SK-N-SH (cell line): Measurements from ENCODE around the gene SPTLC1. TPM values are rescaled to one million over a fixed set of nuclear protein-coding genes. Genes with fewer than 3 reads are reported as not detected.

Experiments
- CTCF ChIA-PET: fragments of 300-600, 350-600 bp; formaldehyde crosslinking; extraction: SDS; loops from one replicate; lab custom pipeline; 2021; lab: Yijun Ruan, JAX
- POLR2A ChIA-PET: fragments of 350-600 bp; sonication (Branson Sonifier 250); formaldehyde crosslinking; extraction: SDS; loops from one replicate; lab custom pipeline; 2020; ENCODE audit warnings: antibody characterized with exemption, inconsistent platforms; lab: Yijun Ruan, JAX
- DNase-seq: peaks from one replicate; pipeline ENCODE4 v3.0.0; 2012
- H2AFZ ChIP-seq: fragments of 200-600 bp; sonication (generic); 2 replicates; pipeline ENCODE4 v1.8.1; 2016; ENCODE audit warnings: antibody characterized with exemption, mild to moderate bottlenecking, low read depth
- H3F3A ChIP-seq: fragments of 200-600 bp; sonication (generic); replicated peaks from 2 replicates; pipeline ENCODE3; 2016; ENCODE audit warnings: antibody characterized with exemption, mild to moderate bottlenecking; ENCODE audit not compliant: insufficient read depth
- H3K27ac ChIP-seq, 2 experiments: fragments of 200-500 bp in 1 of 2; fragments of 200-600 bp in 1 of 2; sonication (Bioruptor generic) in 1 of 2; sonication (generic), shearing (Covaris generic) in 1 of 2; 2 replicates each; pipeline versions ENCODE4 v1.5.1 to v1.6.1; 2014 to 2016; ENCODE audit warnings: low read depth in 2 of 2, inconsistent platforms in 1 of 2, low read length in 1 of 2, mild to moderate bottlenecking in 1 of 2, mixed read lengths in 1 of 2
- H3K27me3 ChIP-seq: fragments of 200-600 bp; sonication (generic), shearing (Covaris generic); 2 replicates; pipeline ENCODE4 v1.6.1; 2016; ENCODE audit warnings: mixed run types; ENCODE audit not compliant: insufficient read depth
- H3K36me3 ChIP-seq, 2 experiments: fragments of 200-500 bp in 1 of 2; fragments of 200-600 bp in 1 of 2; sonication (Bioruptor generic) in 1 of 2; sonication (generic) in 1 of 2; replicated peaks in 1 of 2; 2 replicates each; pipeline versions ENCODE3 to v1.5.1; 2014 to 2016; ENCODE audit warnings: low read length in 1 of 2, mild to moderate bottlenecking in 1 of 2; ENCODE audit not compliant: insufficient read depth in 2 of 2, control insufficient read depth in 1 of 2
- H3K4me1 ChIP-seq, 2 experiments: fragments of 200-500 bp in 1 of 2; fragments of 200-600 bp in 1 of 2; sonication (Bioruptor generic) in 1 of 2; sonication (generic), shearing (Covaris generic) in 1 of 2; 2 replicates each; pipeline versions ENCODE4 v1.5.1 to v1.6.1; 2014 to 2016; ENCODE audit warnings: low read depth in 1 of 2, low read length in 1 of 2, mixed run types in 1 of 2; ENCODE audit not compliant: insufficient read depth in 2 of 2, control insufficient read depth in 1 of 2
- H3K4me2 ChIP-seq: fragments of 200-600 bp; sonication (generic), shearing (Covaris generic); 2 replicates; pipeline ENCODE4 v1.6.1; 2017; ENCODE audit warnings: mixed run types
- H3K4me3 ChIP-seq, 2 experiments: fragments of 200-500 bp in 1 of 2; fragments of 200-600 bp in 1 of 2; sonication (Bioruptor generic) in 1 of 2; sonication (generic), shearing (Covaris generic) in 1 of 2; 2 replicates each; pipeline versions ENCODE4 v1.5.1 to v1.8.1; 2014 to 2016; ENCODE audit warnings: low read depth in 2 of 2, inconsistent platforms in 1 of 2, low read length in 1 of 2, mild to moderate bottlenecking in 1 of 2, mixed read lengths in 1 of 2, moderate library complexity in 1 of 2
- H3K79me2 ChIP-seq: fragments of 200-600 bp; sonication (generic); 2 replicates; pipeline ENCODE4 v1.8.1; 2017; ENCODE audit warnings: mild to moderate bottlenecking; ENCODE audit not compliant: insufficient read depth
- H3K9ac ChIP-seq: fragments of 200-600 bp; sonication (generic); 2 replicates; pipeline ENCODE4 v1.6.1; 2017; ENCODE audit warnings: mixed run types
- H3K9me2 ChIP-seq: fragments of 200-600 bp; sonication (generic); 2 replicates; pipeline ENCODE4 v1.6.1; 2017; ENCODE audit warnings: mixed run types
- H3K9me3 ChIP-seq: fragments of 200-600 bp; sonication (generic); 2 replicates; pipeline ENCODE4 v1.6.1; 2017; ENCODE audit warnings: mixed run types, mild to moderate bottlenecking, moderate library complexity
- H4K20me1 ChIP-seq: fragments of 200-600 bp; sonication (generic); 2 replicates; pipeline ENCODE4 v1.6.1; 2017; ENCODE audit warnings: mild to moderate bottlenecking, mixed run types; ENCODE audit not compliant: insufficient read depth
- ELF1 ChIP-seq: IDR thresholded peaks from 2 replicates; pipeline ENCODE4 v1.4.0; 2012
- EP300 ChIP-seq, 2 experiments: IDR thresholded peaks; 2 replicates each; pipeline versions ENCODE4 v1.4.0 to v1.6.1; 2012; ENCODE audit warnings: borderline replicate concordance in 1 of 2, low read depth in 1 of 2, low read length in 1 of 2
- FOSL2 ChIP-seq: IDR thresholded peaks from 2 replicates; pipeline ENCODE4 v1.4.0; 2012; ENCODE audit warnings: low read depth, mild to moderate bottlenecking, moderate library complexity, borderline replicate concordance
- FOXM1 ChIP-seq: IDR thresholded peaks from 2 replicates; pipeline ENCODE4 v1.4.0; 2012; ENCODE audit warnings: low read depth, mild to moderate bottlenecking
- POLR2AphosphoS5 ChIP-seq: IDR thresholded peaks from 2 replicates; pipeline ENCODE4 v1.6.1; 2012; ENCODE audit warnings: low read depth, low read length
- RCOR1 ChIP-seq: fragments of 150-350 bp; IDR thresholded peaks from 2 replicates; pipeline ENCODE4 v1.6.1; 2017; ENCODE audit warnings: antibody characterized with exemption, low read length
- SIN3A ChIP-seq: IDR thresholded peaks from 2 replicates; pipeline ENCODE4 v1.6.1; 2012; ENCODE audit warnings: low read depth, mild to moderate bottlenecking, low read length, moderate library complexity, borderline replicate concordance
- SMC3 ChIP-seq: IDR thresholded peaks from 2 replicates; pipeline ENCODE4 v1.6.1; 2012; ENCODE audit warnings: low read depth, low read length, improper control_type of control experiment
- TCF12 ChIP-seq: IDR thresholded peaks from 2 replicates; pipeline ENCODE4 v1.4.0; 2012
- YY1 ChIP-seq: IDR thresholded peaks from 2 replicates; pipeline ENCODE4 v1.4.0; 2012; ENCODE audit warnings: low read depth, mild to moderate bottlenecking
- WGBS: methylation state at CpG from one replicate; pipeline ENCODE4 v1.1.6; 2017; ENCODE audit warnings: low lambda C conversion rate; 5-methylcytosine and 5-hydroxymethylcytosine counted together
- polyA plus RNA-seq, 3 experiments: library from polyadenylated mRNA; depleted of rRNA; stranded (reverse); fragments of >200 nt; gene quantifications; 2 replicates each; pipeline ENCODE4 v1.2.3, GENCODE V29; 2012
- TF ChIP-seq, protein P1 (sequence below): IDR thresholded peaks from 2 replicates; pipeline ENCODE4; 2012
- TF ChIP-seq, protein P2 (sequence below): IDR thresholded peaks from 2 replicates; pipeline ENCODE4 v1.4.0; 2012; ENCODE audit warnings: low read depth
- TF ChIP-seq, protein P3 (sequence below): fragments of 150-350 bp; IDR thresholded peaks from 2 replicates; pipeline ENCODE4 v1.6.1; 2017; ENCODE audit warnings: antibody characterized with exemption, low read length, low read depth, borderline replicate concordance
- TF ChIP-seq, protein P4 (sequence below): IDR thresholded peaks from 2 replicates; pipeline ENCODE4 v1.4.0; 2012; ENCODE audit warnings: low read depth, borderline replicate concordance
- TF ChIP-seq, protein P5 (sequence below): IDR thresholded peaks from 2 replicates; pipeline ENCODE4 v1.4.0; 2012; ENCODE audit warnings: low read depth, borderline replicate concordance
- TF ChIP-seq, protein P6 (sequence below): fragments of 200-600 bp; sonication (generic); IDR thresholded peaks from 2 replicates; pipeline ENCODE4 v1.6.1; 2017; ENCODE audit warnings: antibody characterized with exemption, mild to moderate bottlenecking, moderate library complexity

SPTLC1 gene
- polyA plus RNA-seq, 1 of the 3 experiments (the other 2 are of a cell fraction): 53.9 TPM

DNA sequence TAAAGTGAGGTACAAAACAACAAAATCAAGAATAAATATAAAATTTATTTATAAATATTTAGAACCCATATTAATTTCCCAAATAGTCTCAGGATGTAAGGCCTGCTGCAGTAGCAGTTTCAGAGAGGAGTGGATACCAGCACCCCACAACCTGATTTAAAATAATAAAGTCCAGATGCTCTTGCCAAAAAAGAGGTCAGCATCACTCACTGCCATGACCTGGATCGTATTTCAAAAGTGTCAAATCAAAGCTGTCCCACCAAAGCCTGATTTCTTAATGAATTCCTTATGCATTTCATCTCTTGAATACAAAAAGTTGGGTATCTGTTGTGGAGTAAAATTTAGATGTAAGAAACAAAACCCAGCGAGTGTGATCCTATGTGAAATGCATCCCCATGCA is 107.2 kb downstream of the SPTLC1 start:
- H3K4me1 ChIP-seq: no peaks in the 10 kb centered on the region
- no peaks in the 10 kb centered on the region for H3K36me3 ChIP-seq
- H3K9ac ChIP-seq: no peak overlapping the region
- no peak overlapping the region for H2AFZ ChIP-seq
- no peak overlapping the region for H3K27ac ChIP-seq
- no peak overlapping the region for H3K4me2 ChIP-seq
- no peaks in the 10 kb centered on the region for H3K27me3 ChIP-seq
- POLR2A ChIA-PET: interaction anchor here (0.7 kb wide), 1 partner anchor 250 kb away, joined by 3 read pairs; no protein-coding TSS in a partner anchor
- TF ChIP-seq FOSL2 (no peak), TCF12 (0 out of 2 replicates have a peak, but pooled peaks have one; percentile 8), EP300 (IDR thresholded peaks at IDR 0.05; ENCODE audit: borderline replicate concordance in 1 of 2, low read depth in 1 of 2, low read length in 1 of 2) (peak in 1 of 2 experiments; percentile 33; a peak in 1 of 4 replicates)
- TF ChIP-seq, protein P1, sequence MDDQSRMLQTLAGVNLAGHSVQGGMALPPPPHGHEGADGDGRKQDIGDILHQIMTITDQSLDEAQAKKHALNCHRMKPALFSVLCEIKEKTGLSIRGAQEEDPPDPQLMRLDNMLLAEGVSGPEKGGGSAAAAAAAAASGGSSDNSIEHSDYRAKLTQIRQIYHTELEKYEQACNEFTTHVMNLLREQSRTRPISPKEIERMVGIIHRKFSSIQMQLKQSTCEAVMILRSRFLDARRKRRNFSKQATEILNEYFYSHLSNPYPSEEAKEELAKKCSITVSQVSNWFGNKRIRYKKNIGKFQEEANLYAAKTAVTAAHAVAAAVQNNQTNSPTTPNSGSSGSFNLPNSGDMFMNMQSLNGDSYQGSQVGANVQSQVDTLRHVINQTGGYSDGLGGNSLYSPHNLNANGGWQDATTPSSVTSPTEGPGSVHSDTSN: 0 out of 2 replicates have a peak, but pooled peaks have one; percentile 4
- H4K20me1 ChIP-seq: no peaks in the 10 kb centered on the region
- H3K79me2 ChIP-seq: no peaks in the 10 kb centered on the region
- peak; percentile 59 for DNase-seq
- H3K4me3 ChIP-seq: no peak overlapping the region
- WGBS: 3% methylated on average over 2 of the region's 2 CpGs
- no peaks in the 10 kb centered on the region for H3K9me2 ChIP-seq
- H3K9me3 ChIP-seq: no peaks in the 10 kb centered on the region
- no peaks in the 10 kb centered on the region for H3F3A ChIP-seq
- CTCF ChIA-PET: interaction anchor here (0.8 to 1.5 kb wide), 2 partner anchors 53 to 58 kb away, joined by 3 to 4 read pairs; partner anchors contain the start of gene ROR2

DNA sequence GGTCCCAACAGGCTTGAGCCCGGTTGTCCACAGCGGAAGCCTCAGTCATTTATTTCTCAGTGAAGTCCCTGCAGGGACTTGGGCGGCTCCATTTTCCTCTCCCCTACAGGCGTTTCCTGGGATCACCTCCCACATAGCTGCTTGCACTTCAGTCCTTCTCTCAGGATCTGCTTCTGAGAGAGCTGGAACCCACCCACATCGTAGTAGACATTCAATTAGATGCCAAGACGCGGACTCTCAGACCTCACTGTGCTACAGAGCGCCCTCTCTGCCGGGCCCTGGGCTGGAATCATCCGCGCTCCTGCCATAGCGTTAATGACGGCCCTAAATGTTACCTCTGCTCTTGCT is 111.2 kb downstream of the SPTLC1 start:
- no peaks in the 10 kb centered on the region for H3F3A ChIP-seq
- CTCF ChIA-PET: interaction anchor here (1.1 kb wide), 1 partner anchor 32 kb away, joined by 3 read pairs; no protein-coding TSS in a partner anchor

More for the DNA sequence above, 111.2 kb downstream of the SPTLC1 start:
- WGBS: 85% methylated on average over 11 of the region's 13 CpGs
- H2AFZ ChIP-seq: no peak overlapping the region
- H3K9me3 ChIP-seq: no peaks in the 10 kb centered on the region
- no peaks in the 10 kb centered on the region for H3K4me1 ChIP-seq
- POLR2A ChIA-PET: no interaction called here
- no peak overlapping the region for H3K27ac ChIP-seq
- no peaks in the 10 kb centered on the region for H3K36me3 ChIP-seq
- H3K4me3 ChIP-seq: no peak overlapping the region
- no peak for TF ChIP-seq RCOR1
- TF ChIP-seq, protein P1: no peak
- TF ChIP-seq, protein P2, sequence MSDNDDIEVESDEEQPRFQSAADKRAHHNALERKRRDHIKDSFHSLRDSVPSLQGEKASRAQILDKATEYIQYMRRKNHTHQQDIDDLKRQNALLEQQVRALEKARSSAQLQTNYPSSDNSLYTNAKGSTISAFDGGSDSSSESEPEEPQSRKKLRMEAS: no peak
- no peak for TF ChIP-seq POLR2AphosphoS5
- TF ChIP-seq EP300 (IDR thresholded peaks at IDR 0.05; ENCODE audit: borderline replicate concordance in 1 of 2, low read depth in 1 of 2, low read length in 1 of 2): no peak
- no peak for TF ChIP-seq SIN3A
- no peak for TF ChIP-seq FOXM1
- TF ChIP-seq, protein P3, sequence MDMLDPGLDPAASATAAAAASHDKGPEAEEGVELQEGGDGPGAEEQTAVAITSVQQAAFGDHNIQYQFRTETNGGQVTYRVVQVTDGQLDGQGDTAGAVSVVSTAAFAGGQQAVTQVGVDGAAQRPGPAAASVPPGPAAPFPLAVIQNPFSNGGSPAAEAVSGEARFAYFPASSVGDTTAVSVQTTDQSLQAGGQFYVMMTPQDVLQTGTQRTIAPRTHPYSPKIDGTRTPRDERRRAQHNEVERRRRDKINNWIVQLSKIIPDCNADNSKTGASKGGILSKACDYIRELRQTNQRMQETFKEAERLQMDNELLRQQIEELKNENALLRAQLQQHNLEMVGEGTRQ: no peak
- no peak for TF ChIP-seq YY1
- TF ChIP-seq ELF1: no peak
- TF ChIP-seq, protein P4, sequence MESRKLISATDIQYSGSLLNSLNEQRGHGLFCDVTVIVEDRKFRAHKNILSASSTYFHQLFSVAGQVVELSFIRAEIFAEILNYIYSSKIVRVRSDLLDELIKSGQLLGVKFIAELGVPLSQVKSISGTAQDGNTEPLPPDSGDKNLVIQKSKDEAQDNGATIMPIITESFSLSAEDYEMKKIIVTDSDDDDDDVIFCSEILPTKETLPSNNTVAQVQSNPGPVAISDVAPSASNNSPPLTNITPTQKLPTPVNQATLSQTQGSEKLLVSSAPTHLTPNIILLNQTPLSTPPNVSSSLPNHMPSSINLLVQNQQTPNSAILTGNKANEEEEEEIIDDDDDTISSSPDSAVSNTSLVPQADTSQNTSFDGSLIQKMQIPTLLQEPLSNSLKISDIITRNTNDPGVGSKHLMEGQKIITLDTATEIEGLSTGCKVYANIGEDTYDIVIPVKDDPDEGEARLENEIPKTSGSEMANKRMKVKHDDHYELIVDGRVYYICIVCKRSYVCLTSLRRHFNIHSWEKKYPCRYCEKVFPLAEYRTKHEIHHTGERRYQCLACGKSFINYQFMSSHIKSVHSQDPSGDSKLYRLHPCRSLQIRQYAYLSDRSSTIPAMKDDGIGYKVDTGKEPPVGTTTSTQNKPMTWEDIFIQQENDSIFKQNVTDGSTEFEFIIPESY: no peak
- TF ChIP-seq SMC3: no peak
- TF ChIP-seq, protein P5, sequence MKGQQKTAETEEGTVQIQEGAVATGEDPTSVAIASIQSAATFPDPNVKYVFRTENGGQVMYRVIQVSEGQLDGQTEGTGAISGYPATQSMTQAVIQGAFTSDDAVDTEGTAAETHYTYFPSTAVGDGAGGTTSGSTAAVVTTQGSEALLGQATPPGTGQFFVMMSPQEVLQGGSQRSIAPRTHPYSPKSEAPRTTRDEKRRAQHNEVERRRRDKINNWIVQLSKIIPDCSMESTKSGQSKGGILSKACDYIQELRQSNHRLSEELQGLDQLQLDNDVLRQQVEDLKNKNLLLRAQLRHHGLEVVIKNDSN: no peak
- TF ChIP-seq, protein P6, sequence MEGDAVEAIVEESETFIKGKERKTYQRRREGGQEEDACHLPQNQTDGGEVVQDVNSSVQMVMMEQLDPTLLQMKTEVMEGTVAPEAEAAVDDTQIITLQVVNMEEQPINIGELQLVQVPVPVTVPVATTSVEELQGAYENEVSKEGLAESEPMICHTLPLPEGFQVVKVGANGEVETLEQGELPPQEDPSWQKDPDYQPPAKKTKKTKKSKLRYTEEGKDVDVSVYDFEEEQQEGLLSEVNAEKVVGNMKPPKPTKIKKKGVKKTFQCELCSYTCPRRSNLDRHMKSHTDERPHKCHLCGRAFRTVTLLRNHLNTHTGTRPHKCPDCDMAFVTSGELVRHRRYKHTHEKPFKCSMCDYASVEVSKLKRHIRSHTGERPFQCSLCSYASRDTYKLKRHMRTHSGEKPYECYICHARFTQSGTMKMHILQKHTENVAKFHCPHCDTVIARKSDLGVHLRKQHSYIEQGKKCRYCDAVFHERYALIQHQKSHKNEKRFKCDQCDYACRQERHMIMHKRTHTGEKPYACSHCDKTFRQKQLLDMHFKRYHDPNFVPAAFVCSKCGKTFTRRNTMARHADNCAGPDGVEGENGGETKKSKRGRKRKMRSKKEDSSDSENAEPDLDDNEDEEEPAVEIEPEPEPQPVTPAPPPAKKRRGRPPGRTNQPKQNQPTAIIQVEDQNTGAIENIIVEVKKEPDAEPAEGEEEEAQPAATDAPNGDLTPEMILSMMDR: no peak
- H4K20me1 ChIP-seq: no peaks in the 10 kb centered on the region
- H3K9me2 ChIP-seq: no peaks in the 10 kb centered on the region
- H3K9ac ChIP-seq: no peak overlapping the region
- no peaks in the 10 kb centered on the region for H3K79me2 ChIP-seq
- DNase-seq: no peak
- no peak overlapping the region for H3K4me2 ChIP-seq
- H3K27me3 ChIP-seq: no peaks in the 10 kb centered on the region; the same call in 1 of the 2 replicates
